T-helper 17 cell (primary cell): ENCODE measurements around the gene PGBD5. TPM values are rescaled to one million over a fixed set of nuclear protein-coding genes. Genes with fewer than 3 reads are reported as not detected.
"Not testable (repeated sequence)": the region's sequence is repeated elsewhere in the genome, so short reads cannot be mapped to it uniquely, and the experiment has no call there.

ENCODE experiments used
- ATAC-seq: fragments of 150-1000 bp; cut with Tn5 transposase; 2 replicates; pipeline ENCODE4 v1.10.0; 2021; ENCODE audit warnings: mild to moderate bottlenecking, moderate library complexity
- DNase-seq, 3 donors: peaks; one replicate each; pipeline versions ENCODE4 v3.0.0 to v3.0.0-alpha.2; 2020 to 2021
- H3K9me3 ChIP-seq: one replicate; pipeline ENCODE4 v1.7.0; 2013; ENCODE audit warnings: low read length, mild to moderate bottlenecking; ENCODE audit not compliant: control insufficient read depth, poor library complexity, severe bottlenecking
- H3K27ac Mint-ChIP-seq: one replicate; pipeline ENCODE4 v1.8.0; 2022; ENCODE audit warnings: mild to moderate bottlenecking, moderate library complexity, mixed read lengths
- H3K27me3 Mint-ChIP-seq: one replicate; pipeline ENCODE4 v1.8.0; 2022; ENCODE audit warnings: mixed read lengths
- H3K36me3 Mint-ChIP-seq: one replicate; pipeline ENCODE4 v1.8.0; 2022; ENCODE audit warnings: low read depth, mixed read lengths
- H3K4me1 Mint-ChIP-seq: one replicate; pipeline ENCODE4 v1.8.0; 2022; ENCODE audit warnings: mild to moderate bottlenecking, mixed read lengths
- H3K4me3 Mint-ChIP-seq: one replicate; pipeline ENCODE4 v1.8.0; 2022; ENCODE audit warnings: mild to moderate bottlenecking, moderate library complexity, mixed read lengths
- total RNA-seq, 4 donors: library from RNA in 2 of 4; stranded (reverse) in 2 of 4; gene quantifications; one replicate each; pipeline ENCODE4 v1.2.3 and lab custom pipeline; 2022 to 2026

Gene PGBD5
- total RNA-seq, 2 donors from 2014 or later = not detected

DNA sequence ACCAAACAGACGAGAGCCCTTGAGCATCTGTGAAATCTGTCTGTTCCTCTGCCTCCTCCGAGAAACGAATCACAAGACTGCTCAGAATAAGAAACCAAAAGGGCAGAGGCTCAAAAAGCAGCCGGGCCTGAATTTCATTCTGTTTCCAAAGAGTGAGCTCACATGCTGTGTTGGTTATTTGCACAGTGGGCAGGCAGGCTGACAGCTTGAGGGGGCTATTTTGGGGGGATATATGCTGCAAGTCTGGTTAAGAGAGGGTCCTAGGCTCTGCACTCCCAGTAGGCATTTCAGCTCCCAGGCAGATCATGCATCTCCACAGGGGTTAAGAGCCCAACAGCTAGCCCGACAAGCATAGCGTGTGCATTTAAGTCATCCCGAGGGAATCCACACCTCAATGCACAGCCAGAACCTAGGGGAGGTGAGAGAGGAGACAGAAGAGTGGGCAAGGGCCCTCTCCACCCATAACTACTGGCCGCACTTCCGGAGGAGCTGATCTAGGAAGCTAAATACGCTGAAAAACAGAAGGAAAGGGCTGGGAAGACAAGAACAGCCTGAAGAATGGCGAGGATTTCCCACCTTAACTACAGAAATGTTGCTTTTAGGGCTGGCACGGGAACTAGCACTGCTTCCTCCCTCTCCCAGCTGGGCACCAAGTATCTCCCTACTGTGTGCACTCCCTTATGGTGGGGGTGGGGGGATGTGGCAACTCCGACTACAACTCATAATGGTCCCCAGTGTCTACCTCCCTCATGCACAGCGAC is 3.7 kb downstream of the PGBD5 start:
- Mint-ChIP-seq H3K4me1 (peaks cover 4% of the 10 kb centered on the region), H3K4me3 (no peak overlapping the region)

DNA sequence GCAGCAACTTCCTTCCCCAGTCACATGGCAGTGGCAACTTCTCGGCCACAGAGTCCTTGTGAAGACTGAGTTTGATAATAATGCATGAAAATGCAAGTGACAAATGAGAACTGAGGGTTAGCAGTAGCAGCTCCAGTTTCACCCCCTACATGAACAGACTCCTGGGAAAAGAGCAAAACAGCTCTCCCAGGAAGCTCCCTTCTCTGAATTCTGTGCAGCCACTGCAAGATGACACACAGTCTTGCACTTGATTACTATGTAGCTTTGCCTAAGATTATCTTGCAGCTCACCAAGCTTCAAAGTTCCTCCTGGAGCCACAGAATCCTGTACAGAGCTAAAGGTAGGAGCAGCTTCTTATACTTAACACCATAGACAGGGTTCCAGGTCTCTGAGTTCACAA is 4.7 kb downstream of the PGBD5 start:
- Mint-ChIP-seq H3K27ac (no peak overlapping the region), H3K27me3 (peaks cover 65% of the 10 kb centered on the region), H3K4me3 (no peak overlapping the region), H3K36me3 (peaks cover 2% of the 10 kb centered on the region), H3K4me1 (no peaks in the 10 kb centered on the region)
- no peaks in the 10 kb centered on the region for H3K9me3 ChIP-seq
- ATAC-seq (no peak), DNase-seq (no peak)

More for the DNA sequence above, 3.7 kb downstream of the PGBD5 start:
- ATAC-seq (no peak), DNase-seq (no peak)
- Mint-ChIP-seq H3K27ac (no peak overlapping the region), H3K27me3 (peaks cover 67% of the 10 kb centered on the region), H3K36me3 (peaks cover 5% of the 10 kb centered on the region)
- no peaks in the 10 kb centered on the region for H3K9me3 ChIP-seq

DNA sequence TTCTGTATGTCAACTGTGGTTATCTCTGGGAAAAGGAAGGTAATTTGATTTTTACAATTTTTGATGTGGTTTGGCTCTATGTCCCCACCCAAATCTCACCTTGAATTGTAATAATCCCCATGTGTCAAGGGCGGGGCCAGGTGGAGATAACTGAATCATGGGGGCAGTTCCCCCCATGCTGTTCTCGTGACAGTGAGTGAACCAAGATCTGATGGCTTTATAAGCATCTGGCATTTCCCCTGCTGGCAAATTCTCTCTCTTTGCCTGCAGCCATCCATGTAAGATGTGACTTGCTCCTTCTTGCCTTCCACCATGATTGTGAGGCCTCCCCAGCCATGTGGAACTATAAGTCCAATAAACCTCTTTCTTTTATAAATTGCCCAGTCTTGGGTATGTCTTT is 5.8 kb downstream of the PGBD5 start:
- H3K4me1 Mint-ChIP-seq, ATAC-seq, DNase-seq, H3K9me3 ChIP-seq, H3K36me3 Mint-ChIP-seq, H3K4me3 Mint-ChIP-seq, H3K27ac Mint-ChIP-seq: not testable (repeated sequence)
- H3K27me3 Mint-ChIP-seq = peaks cover 76% of the 10 kb centered on the region

GRCh38 chr1:230416430-230416829 is 9.7 kb downstream of the PGBD5 start:
- H3K9me3 ChIP-seq = no peaks in the 10 kb centered on the region
- no peak overlapping the region for H3K4me3 Mint-ChIP-seq
- H3K27ac Mint-ChIP-seq = no peak overlapping the region
- peaks cover 73% of the 10 kb centered on the region for H3K27me3 Mint-ChIP-seq
- H3K36me3 Mint-ChIP-seq = no peaks in the 10 kb centered on the region
- no peak for ATAC-seq
- DNase-seq = no peak
- no peaks in the 10 kb centered on the region for H3K4me1 Mint-ChIP-seq

DNA sequence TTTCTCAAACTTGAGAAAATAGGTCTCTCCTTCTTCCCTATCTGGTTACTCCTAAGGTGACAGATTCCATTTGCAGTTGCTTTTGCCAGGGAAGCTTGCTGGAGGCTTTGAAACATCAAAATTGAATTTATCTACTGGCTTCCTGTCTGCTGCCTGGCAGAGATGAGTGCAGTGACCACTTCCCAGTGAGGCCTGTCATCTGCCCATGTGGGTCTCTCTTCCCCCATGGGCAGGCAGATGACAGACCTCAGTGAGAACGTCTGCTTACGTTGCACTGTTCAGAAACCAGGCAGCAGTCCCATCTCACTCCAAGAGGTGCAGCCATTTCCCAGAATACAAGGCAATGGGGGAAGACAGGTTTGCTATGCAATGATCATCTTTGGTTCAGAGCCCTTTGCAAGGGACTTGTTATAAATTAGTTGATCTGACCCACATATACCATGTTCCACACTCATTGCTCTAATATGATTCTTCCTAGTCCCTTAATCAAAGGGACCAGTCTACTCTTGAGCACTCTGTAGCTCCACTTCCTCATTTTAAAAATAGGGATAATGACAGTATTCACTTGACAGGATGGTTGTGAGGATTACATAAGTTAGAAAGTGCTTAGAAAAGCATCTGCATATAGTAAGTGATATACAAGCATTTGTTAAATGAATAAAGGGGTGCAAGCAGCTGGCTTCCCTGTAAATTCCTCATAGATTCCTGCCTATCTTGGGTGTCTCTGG is 10.6 kb downstream of the PGBD5 start:
- H3K27ac Mint-ChIP-seq = no peak overlapping the region
- peaks cover 81% of the 10 kb centered on the region for H3K27me3 Mint-ChIP-seq
- H3K36me3 Mint-ChIP-seq = no peaks in the 10 kb centered on the region
- DNase-seq (no peak), ATAC-seq (no peak)
- H3K4me1 Mint-ChIP-seq = no peaks in the 10 kb centered on the region
- H3K9me3 ChIP-seq = no peaks in the 10 kb centered on the region
- no peak overlapping the region for H3K4me3 Mint-ChIP-seq

GRCh38 chr1:230414694-230415093 is 11.4 kb downstream of the PGBD5 start:
- Mint-ChIP-seq H3K27ac (no peak overlapping the region), H3K27me3 (peaks cover 80% of the 10 kb centered on the region), H3K36me3 (no peaks in the 10 kb centered on the region), H3K4me1 (no peaks in the 10 kb centered on the region), H3K4me3 (no peak overlapping the region)
- DNase-seq (no peak), ATAC-seq (no peak)
- no peaks in the 10 kb centered on the region for H3K9me3 ChIP-seq

DNA sequence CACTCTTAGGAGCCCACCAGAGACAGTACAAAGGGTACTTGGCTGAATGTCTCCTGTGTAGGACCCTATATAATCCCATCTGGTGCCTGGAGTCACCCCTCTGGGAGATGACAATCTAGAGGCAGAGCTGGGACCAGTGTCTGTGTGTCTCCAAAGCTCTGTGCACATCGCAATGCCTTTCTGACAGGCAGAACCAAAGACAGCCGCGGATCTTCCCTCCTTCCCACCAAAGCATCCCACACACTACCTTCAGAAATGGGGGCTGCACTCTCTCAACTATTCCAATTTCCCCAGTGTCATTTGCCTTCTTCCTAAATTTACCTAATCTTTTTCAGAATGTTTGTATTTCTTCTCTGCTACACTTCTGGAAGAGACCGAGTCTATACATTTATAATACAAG is 12.0 kb downstream of the PGBD5 start:
- ATAC-seq (no peak), DNase-seq (no peak)
- Mint-ChIP-seq H3K4me3 (no peak overlapping the region), H3K27ac (no peak overlapping the region), H3K27me3 (peaks cover 74% of the 10 kb centered on the region), H3K36me3 (no peaks in the 10 kb centered on the region), H3K4me1 (no peaks in the 10 kb centered on the region)
- H3K9me3 ChIP-seq = no peaks in the 10 kb centered on the region

GRCh38 chr1:230413061-230413460 is 13.1 kb downstream of the PGBD5 start:
- H3K9me3 ChIP-seq = no peaks in the 10 kb centered on the region
- Mint-ChIP-seq H3K4me3 (no peak overlapping the region), H3K27ac (no peak overlapping the region), H3K27me3 (peaks cover 63% of the 10 kb centered on the region), H3K4me1 (no peaks in the 10 kb centered on the region), H3K36me3 (no peaks in the 10 kb centered on the region)
- ATAC-seq (no peak), DNase-seq (no peak)

DNA sequence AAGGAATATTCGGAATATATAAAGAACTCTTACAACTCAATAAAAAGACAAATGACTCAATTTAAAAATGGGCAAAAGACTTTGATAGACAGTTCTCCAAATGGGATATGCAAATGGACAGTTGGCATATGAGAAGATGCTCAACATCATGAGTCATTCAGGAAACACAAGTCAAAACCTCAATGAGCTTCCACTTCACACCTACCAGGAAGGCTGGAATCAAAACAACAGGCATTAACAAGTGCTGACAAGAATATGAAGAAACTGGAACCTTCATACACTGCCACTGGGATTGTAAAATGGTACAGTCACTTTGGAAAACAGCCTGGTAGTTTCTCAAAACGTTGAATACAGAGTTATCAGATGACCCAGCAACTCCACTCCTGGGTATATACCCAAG is 17.2 kb downstream of the PGBD5 start:
- DNase-seq (no peak), ATAC-seq (no peak)
- no peak overlapping the region for H3K27ac Mint-ChIP-seq
- H3K4me3 Mint-ChIP-seq = no peak overlapping the region
- peaks cover 39% of the 10 kb centered on the region for H3K27me3 Mint-ChIP-seq
- H3K4me1 Mint-ChIP-seq = no peaks in the 10 kb centered on the region
- no peaks in the 10 kb centered on the region for H3K9me3 ChIP-seq
- no peaks in the 10 kb centered on the region for H3K36me3 Mint-ChIP-seq

DNA sequence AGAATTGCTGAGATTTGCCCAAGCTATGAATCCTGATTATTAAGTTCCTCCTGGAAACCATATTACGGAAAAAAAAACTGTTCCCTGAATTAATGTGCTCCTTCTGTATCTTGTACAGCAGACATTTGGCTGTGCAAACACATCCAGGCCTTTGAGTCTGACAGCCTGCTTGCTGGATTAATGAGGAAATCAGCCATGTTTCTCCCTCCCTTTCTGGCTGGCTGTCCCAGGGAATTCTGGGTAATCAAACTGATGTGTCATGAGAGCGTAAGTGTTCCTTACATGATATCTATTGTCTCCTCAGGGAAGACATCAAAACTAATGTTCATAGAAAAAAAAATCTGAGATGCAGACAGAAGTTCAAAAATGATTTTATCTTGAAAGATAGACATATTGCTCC is 18.8 kb downstream of the PGBD5 start:
- no peak overlapping the region for H3K27ac Mint-ChIP-seq
- H3K9me3 ChIP-seq = no peaks in the 10 kb centered on the region
- H3K36me3 Mint-ChIP-seq = no peaks in the 10 kb centered on the region
- H3K4me3 Mint-ChIP-seq = no peak overlapping the region
- ATAC-seq (no peak), DNase-seq (no peak)
- no peaks in the 10 kb centered on the region for H3K4me1 Mint-ChIP-seq
- H3K27me3 Mint-ChIP-seq = peaks cover 35% of the 10 kb centered on the region

- peaks cover 33% of the 10 kb centered on the region for H3K27me3 Mint-ChIP-seq
- H3K4me1 Mint-ChIP-seq, H3K36me3 Mint-ChIP-seq, H3K4me3 Mint-ChIP-seq, DNase-seq, H3K9me3 ChIP-seq, H3K27ac Mint-ChIP-seq, ATAC-seq: not testable (repeated sequence)
Observed at GRCh38 chr1:230406727-230407126, 19.4 kb downstream of the PGBD5 start.

- peaks cover 47% of the 10 kb centered on the region for H3K27me3 Mint-ChIP-seq
- ATAC-seq (no peak), DNase-seq (no peak)
- H3K27ac Mint-ChIP-seq = no peak overlapping the region
- peaks cover 3% of the 10 kb centered on the region for H3K36me3 Mint-ChIP-seq
- peaks cover 2% of the 10 kb centered on the region for H3K4me1 Mint-ChIP-seq
- H3K4me3 Mint-ChIP-seq = no peak overlapping the region
- H3K9me3 ChIP-seq = no peaks in the 10 kb centered on the region
Observed at GRCh38 chr1:230403442-230403841, 22.7 kb downstream of the PGBD5 start.

GRCh38 chr1:230401763-230402294 is 24.3 kb downstream of the PGBD5 start:
- no peak overlapping the region for H3K27ac Mint-ChIP-seq
- H3K36me3 Mint-ChIP-seq = peaks cover 3% of the 10 kb centered on the region
- no peak for DNase-seq
- ATAC-seq = no peak
- peaks cover 53% of the 10 kb centered on the region for H3K27me3 Mint-ChIP-seq
- H3K4me1 Mint-ChIP-seq = peaks cover 2% of the 10 kb centered on the region
- H3K4me3 Mint-ChIP-seq = no peak overlapping the region
- no peaks in the 10 kb centered on the region for H3K9me3 ChIP-seq
